Ishikawa (cell line): ENCODE results near the gene MAST4.

Source experiments
- CEBPB ChIP-seq: IDR thresholded peaks from 2 replicates; pipeline ENCODE4 v1.6.1; 2012
- CREB1 ChIP-seq: IDR thresholded peaks from 2 replicates; pipeline ENCODE4 v1.6.1; 2012; ENCODE audit warnings: low read depth
- EGR1 ChIP-seq: IDR thresholded peaks from 2 replicates; pipeline ENCODE4 v1.6.1; 2012
- EP300 ChIP-seq: IDR thresholded peaks from 2 replicates; pipeline ENCODE4 v1.6.1; 2012; ENCODE audit warnings: borderline replicate concordance
- FOXM1 ChIP-seq: IDR thresholded peaks from 2 replicates; pipeline ENCODE4 v1.6.1; 2012; ENCODE audit warnings: low read depth, borderline replicate concordance
- MAX ChIP-seq: IDR thresholded peaks from 2 replicates; pipeline ENCODE4 v1.6.1; 2012
- NFIC ChIP-seq: IDR thresholded peaks from 2 replicates; pipeline ENCODE4 v1.6.1; 2012
- TAF1 ChIP-seq: IDR thresholded peaks from 2 replicates; pipeline ENCODE4 v1.6.1; 2012; ENCODE audit warnings: low read depth, mild to moderate bottlenecking
- USF1 ChIP-seq: IDR thresholded peaks from 2 replicates; pipeline ENCODE4 v1.6.1; 2012
- YY1 ChIP-seq: IDR thresholded peaks from 2 replicates; pipeline ENCODE4 v1.6.1; 2012; ENCODE audit warnings: low read depth
- TF ChIP-seq, protein P1 (sequence below): IDR thresholded peaks from 2 replicates; pipeline ENCODE4 v1.6.1; 2012; ENCODE audit warnings: low read depth, mild to moderate bottlenecking

DNA sequence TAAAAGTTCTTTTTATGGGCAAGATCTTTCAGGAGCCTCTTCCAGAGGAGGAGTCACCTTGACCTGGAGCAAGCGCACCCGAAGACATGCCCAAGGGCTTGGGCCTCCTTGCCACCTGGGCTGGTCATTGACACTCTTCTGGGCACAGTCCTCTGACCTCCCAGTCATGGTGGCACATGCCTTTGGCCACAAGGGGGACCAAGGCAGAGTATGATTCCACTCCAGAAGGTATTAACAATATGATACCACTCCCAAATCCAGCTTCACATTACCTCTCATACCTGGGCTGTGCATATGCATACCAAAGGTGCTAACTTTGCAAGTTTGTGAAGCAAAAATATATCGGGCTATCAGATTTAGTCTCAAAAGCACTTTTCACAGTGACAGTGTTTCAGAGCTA lies 84.6 kb downstream of the MAST4 start:
- TF ChIP-seq TAF1 (no peak), MAX (no peak), EP300 (no peak), EGR1 (no peak), YY1 (no peak), CREB1 (no peak), FOXM1 (no peak), CEBPB (no peak), NFIC (no peak), USF1 (no peak)
- TF ChIP-seq, protein P1, sequence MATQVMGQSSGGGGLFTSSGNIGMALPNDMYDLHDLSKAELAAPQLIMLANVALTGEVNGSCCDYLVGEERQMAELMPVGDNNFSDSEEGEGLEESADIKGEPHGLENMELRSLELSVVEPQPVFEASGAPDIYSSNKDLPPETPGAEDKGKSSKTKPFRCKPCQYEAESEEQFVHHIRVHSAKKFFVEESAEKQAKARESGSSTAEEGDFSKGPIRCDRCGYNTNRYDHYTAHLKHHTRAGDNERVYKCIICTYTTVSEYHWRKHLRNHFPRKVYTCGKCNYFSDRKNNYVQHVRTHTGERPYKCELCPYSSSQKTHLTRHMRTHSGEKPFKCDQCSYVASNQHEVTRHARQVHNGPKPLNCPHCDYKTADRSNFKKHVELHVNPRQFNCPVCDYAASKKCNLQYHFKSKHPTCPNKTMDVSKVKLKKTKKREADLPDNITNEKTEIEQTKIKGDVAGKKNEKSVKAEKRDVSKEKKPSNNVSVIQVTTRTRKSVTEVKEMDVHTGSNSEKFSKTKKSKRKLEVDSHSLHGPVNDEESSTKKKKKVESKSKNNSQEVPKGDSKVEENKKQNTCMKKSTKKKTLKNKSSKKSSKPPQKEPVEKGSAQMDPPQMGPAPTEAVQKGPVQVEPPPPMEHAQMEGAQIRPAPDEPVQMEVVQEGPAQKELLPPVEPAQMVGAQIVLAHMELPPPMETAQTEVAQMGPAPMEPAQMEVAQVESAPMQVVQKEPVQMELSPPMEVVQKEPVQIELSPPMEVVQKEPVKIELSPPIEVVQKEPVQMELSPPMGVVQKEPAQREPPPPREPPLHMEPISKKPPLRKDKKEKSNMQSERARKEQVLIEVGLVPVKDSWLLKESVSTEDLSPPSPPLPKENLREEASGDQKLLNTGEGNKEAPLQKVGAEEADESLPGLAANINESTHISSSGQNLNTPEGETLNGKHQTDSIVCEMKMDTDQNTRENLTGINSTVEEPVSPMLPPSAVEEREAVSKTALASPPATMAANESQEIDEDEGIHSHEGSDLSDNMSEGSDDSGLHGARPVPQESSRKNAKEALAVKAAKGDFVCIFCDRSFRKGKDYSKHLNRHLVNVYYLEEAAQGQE, result no peak
